Measurements from ENCODE around the gene PIP4K2A.

- TF ChIP-seq CTCF (IDR thresholded peaks at IDR 0.05; ENCODE audit: low read depth, low read length): no peak
- TF ChIP-seq EZH2phosphoT487 (IDR thresholded peaks at IDR 0.05; ENCODE audit: low read depth): no peak
Observed at GRCh38 chr10:22626784-22627183, 87.6 kb downstream of the PIP4K2A start.
